K562 (cell line): ENCODE results near the gene BOLL. TPM values are rescaled to one million over a fixed set of nuclear protein-coding genes. Genes with fewer than 3 reads are reported as not detected.

Experiments used
- CTBP1 ChIP-seq: fragments of 450-650 bp; IDR thresholded peaks from 2 replicates; pipeline ENCODE4 v1.6.1; 2016; ENCODE audit warnings: borderline replicate concordance
- ELK1 ChIP-seq: sonication (generic); formaldehyde crosslinking; IDR thresholded peaks from 2 replicates; pipeline ENCODE4 v1.8.1; 2022; ENCODE audit warnings: missing genetic modification reagents
- FIP1L1 ChIP-seq: fragments of 200-400 bp; formaldehyde crosslinking; IDR thresholded peaks from 2 replicates; pipeline ENCODE4 v1.6.1; 2018; ENCODE audit warnings: mild to moderate bottlenecking, low read depth, low read length; ENCODE audit not compliant: poor library complexity, severe bottlenecking
- FOXJ3 ChIP-seq: sonication (generic); formaldehyde crosslinking; IDR thresholded peaks from 2 replicates; pipeline ENCODE4 v1.4.0; 2020; ENCODE audit warnings: mild to moderate bottlenecking, missing genetic modification reagents
- HCFC1 ChIP-seq: IDR thresholded peaks from 2 replicates; pipeline ENCODE4 v1.6.1; 2012; ENCODE audit warnings: low read depth, low read length, improper control_type of control experiment
- HDAC1 ChIP-seq, 2 experiments: fragments of 450-650 bp; IDR thresholded peaks; 2 replicates each; pipeline ENCODE4 v1.6.1; 2016 to 2017; ENCODE audit warnings: inconsistent platforms in 1 of 2, mild to moderate bottlenecking in 1 of 2, moderate library complexity in 1 of 2
- L3MBTL2 ChIP-seq: fragments of 450-650 bp; IDR thresholded peaks from 2 replicates; pipeline ENCODE4 v1.6.1; 2016; ENCODE audit warnings: mild to moderate bottlenecking, moderate library complexity
- MAFG ChIP-seq: fragments of 450-650 bp; conservative IDR thresholded peaks from 2 replicates; pipeline ENCODE4 v1.6.1; 2016; ENCODE audit warnings: missing genetic modification characterization, missing compliant biosample characterization
- MGA ChIP-seq: fragments of 450-650 bp; IDR thresholded peaks from 2 replicates; pipeline ENCODE4 v1.6.1; 2016; ENCODE audit warnings: mild to moderate bottlenecking, moderate library complexity
- NRF1 ChIP-seq, 2 experiments: fragments of 450-650 bp; IDR thresholded peaks in 1 of 2; conservative IDR thresholded peaks in 1 of 2; 2 replicates each; pipeline ENCODE4 v1.6.1; 2014; ENCODE audit warnings: mild to moderate bottlenecking in 2 of 2
- TBP ChIP-seq: optimal IDR thresholded peaks from 2 replicates; pipeline ENCODE3; 2011; ENCODE audit warnings: low read depth, low read length, improper control_type of control experiment
- UBTF ChIP-seq, 2 experiments: IDR thresholded peaks; 2 replicates each; pipeline ENCODE4 v1.6.1; 2012; ENCODE audit warnings: improper control_type of control experiment in 2 of 2, low read depth in 2 of 2, low read length in 2 of 2, borderline replicate concordance in 1 of 2
- polyA plus RNA-seq, 8 experiments: library from polyadenylated mRNA; depleted of rRNA in 4 of 8; stranded (reverse) in 5 of 8; unstranded in 3 of 8; fragments of >200 nt; fragmentation: Nextera tagmentation in 2 of 8; fragmentation: Illumina TruSeq in 1 of 8; extraction: Ambion mirVana in 2 of 8; extraction: Trizol in 1 of 8; gene quantifications; 2 replicates each; pipeline versions ENCODE4 v1.2.1 to v1.2.3, GENCODE V29; 2011 to 2014; ENCODE audit warnings: inconsistent platforms in 1 of 8, missing spikeins in 1 of 8
- total RNA-seq, 7 experiments: library from RNA; depleted of rRNA in 6 of 7; stranded (reverse); fragments of >200 nt in 6 of 7; fragmentation: Illumina TruSeq in 2 of 7; extraction: Trizol in 2 of 7; gene quantifications; 2 replicates each; pipeline versions ENCODE4 v1.2.1 to v1.2.3, GENCODE V29; 2011 to 2021; ENCODE audit warnings: low replicate concordance in 1 of 7

Gene BOLL
- total and polyA plus RNA-seq, 9 of the 15 experiments (the other 6 are each of a cell fraction or from before 2014, with no cell fraction given): 0.11 to 0.55 (median 0.19) TPM; not detected in 1

- TF ChIP-seq MGA (peak; percentile 65; the same call in 1 of the 2 replicates), FOXJ3 (CRISPR knock-in tag) (no peak), FIP1L1 (peak; percentile 29), TBP (peak; percentile 46), HDAC1 (IDR thresholded peaks at IDR 0.05) (peak in 1 of 2 experiments; percentile 97; a peak in 2 of 4 replicates), MAFG (tag) (no peak), ELK1 (CRISPR knock-in tag) (no peak), HCFC1 (no peak; the same call in 1 of the 2 replicates), UBTF (IDR thresholded peaks at IDR 0.05; ENCODE audit: borderline replicate concordance in 1 of 2, low read depth in 2 of 2, low read length in 2 of 2) (peak in 1 of 2 experiments; percentile 46; a peak in 1 of 4 replicates), CTBP1 (peak; percentile 56; the same call in 1 of the 2 replicates), NRF1 (conservative IDR thresholded peaks at IDR 0.05 in 1 of 2, IDR thresholded peaks at IDR 0.05 in 1 of 2) (peak; percentile 93 to 94), L3MBTL2 (peak; percentile 70; the same call in 1 of the 2 replicates)
These were observed 79.8 kb downstream of the BOLL start, which contains the start of gene MARS2 (continued) for GRCh38 chr2:197705121-197705911.
